C4-2B (cell line): ENCODE data around the gene NBR1.
"Not testable (repeated sequence)": the region's sequence is repeated elsewhere in the genome, so short reads cannot be mapped to it uniquely, and the experiment has no call there.

ENCODE experiments used
- H3K27ac ChIP-seq: fragments of 450-650 bp; 2 replicates; pipeline ENCODE4 v1.5.1; 2017
- CTCF ChIP-seq: fragments of 450-650 bp; conservative IDR thresholded peaks from 2 replicates; pipeline ENCODE4 v1.5.1; 2017; ENCODE audit warnings: mild to moderate bottlenecking
- ZFX ChIP-seq: fragments of 450-650 bp; IDR thresholded peaks from 2 replicates; pipeline ENCODE4 v1.6.1; 2017

Gene NBR1

GRCh38 chr17:43175213-43176118 is 4.5 kb downstream of the NBR1 start:
- TF ChIP-seq ZFX (no peak), CTCF (no peak)
- no peak overlapping the region for H3K27ac ChIP-seq

- TF ChIP-seq CTCF (no peak), ZFX (no peak)
- H3K27ac ChIP-seq = no peak overlapping the region
Measured at GRCh38 chr17:43176119-43176570, 5.1 kb downstream of the NBR1 start.

- no peak overlapping the region for H3K27ac ChIP-seq
- TF ChIP-seq CTCF (no peak), ZFX (no peak)
Measured at GRCh38 chr17:43183921-43184320, 12.9 kb downstream of the NBR1 start.

GRCh38 chr17:43186656-43187055 is 15.6 kb downstream of the NBR1 start:
- not testable (repeated sequence) for H3K27ac ChIP-seq

- no peak for TF ChIP-seq CTCF
- no peak for TF ChIP-seq ZFX
- H3K27ac ChIP-seq = no peak overlapping the region
Measured at GRCh38 chr17:43193251-43193650, 22.2 kb downstream of the NBR1 start.

GRCh38 chr17:43199633-43200032 is 28.6 kb downstream of the NBR1 start:
- no peak for TF ChIP-seq CTCF
- TF ChIP-seq ZFX = no peak

GRCh38 chr17:43200127-43200526 is 29.1 kb downstream of the NBR1 start:
- no peak for TF ChIP-seq CTCF
- TF ChIP-seq ZFX = no peak
- no peak overlapping the region for H3K27ac ChIP-seq

More at GRCh38 chr17:43199633-43200032, 28.6 kb downstream of the NBR1 start:
- no peak overlapping the region for H3K27ac ChIP-seq

GRCh38 chr17:43203013-43203412 is 32.0 kb downstream of the NBR1 start:
- not testable (repeated sequence) for H3K27ac ChIP-seq
